ENCODE data around the gene PLIN5.

DNA sequence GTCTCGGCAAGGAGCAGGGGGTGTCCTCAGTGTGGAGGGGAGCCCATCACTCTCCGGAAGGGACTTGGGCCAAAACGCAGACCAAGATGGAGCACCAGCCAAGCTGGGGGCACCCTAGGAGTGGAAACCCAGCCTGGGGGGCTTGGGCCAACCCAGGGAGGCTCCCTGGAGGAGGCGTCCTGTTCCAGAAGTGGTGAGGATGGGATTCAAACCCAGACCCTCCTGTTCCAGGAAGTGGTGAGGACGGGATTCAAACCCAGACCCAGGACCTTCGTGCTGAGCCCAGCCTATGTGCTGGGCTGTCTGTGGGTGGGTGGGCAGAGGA, 15.9 kb downstream of the PLIN5 start:
- TF ChIP-seq, protein P1, sequence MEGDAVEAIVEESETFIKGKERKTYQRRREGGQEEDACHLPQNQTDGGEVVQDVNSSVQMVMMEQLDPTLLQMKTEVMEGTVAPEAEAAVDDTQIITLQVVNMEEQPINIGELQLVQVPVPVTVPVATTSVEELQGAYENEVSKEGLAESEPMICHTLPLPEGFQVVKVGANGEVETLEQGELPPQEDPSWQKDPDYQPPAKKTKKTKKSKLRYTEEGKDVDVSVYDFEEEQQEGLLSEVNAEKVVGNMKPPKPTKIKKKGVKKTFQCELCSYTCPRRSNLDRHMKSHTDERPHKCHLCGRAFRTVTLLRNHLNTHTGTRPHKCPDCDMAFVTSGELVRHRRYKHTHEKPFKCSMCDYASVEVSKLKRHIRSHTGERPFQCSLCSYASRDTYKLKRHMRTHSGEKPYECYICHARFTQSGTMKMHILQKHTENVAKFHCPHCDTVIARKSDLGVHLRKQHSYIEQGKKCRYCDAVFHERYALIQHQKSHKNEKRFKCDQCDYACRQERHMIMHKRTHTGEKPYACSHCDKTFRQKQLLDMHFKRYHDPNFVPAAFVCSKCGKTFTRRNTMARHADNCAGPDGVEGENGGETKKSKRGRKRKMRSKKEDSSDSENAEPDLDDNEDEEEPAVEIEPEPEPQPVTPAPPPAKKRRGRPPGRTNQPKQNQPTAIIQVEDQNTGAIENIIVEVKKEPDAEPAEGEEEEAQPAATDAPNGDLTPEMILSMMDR (IDR thresholded peaks at IDR 0.05), result no peak
- no peak for TF ChIP-seq POLR2A (IDR thresholded peaks at IDR 0.05)
